ENCODE measurements around the gene KRTAP20-3. TPM values are rescaled to one million over a fixed set of nuclear protein-coding genes. Genes with fewer than 3 reads are reported as not detected.

KRTAP20-3 gene
- total RNA-seq, 1 donor from 2014 or later: not detected

DNA sequence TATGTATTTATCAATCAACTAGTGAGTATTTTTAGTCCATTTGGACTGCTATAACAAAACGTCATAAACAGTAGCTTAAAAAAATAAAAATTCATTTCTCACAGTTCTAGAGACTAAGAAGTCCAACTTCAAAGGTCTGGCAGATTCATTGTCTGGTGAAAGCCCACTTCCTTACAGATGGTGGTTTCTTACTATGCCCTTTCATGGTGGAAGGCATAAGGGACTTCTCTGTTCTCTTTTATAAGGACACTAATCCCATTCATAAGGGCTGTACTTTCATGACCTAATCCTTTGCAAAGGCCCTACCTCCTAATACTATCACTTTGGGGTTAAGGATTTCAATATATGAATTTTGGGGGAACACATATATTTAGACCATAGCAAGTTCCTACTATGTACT lies 37.9 kb downstream of the KRTAP20-3 start:
- ATAC-seq (no peak), DNase-seq (ENCODE audit: low spot score) (no peak)

- ATAC-seq (no peak), DNase-seq (ENCODE audit: low spot score) (no peak)
Measured at GRCh38 chr21:30684506-30684905, 41.8 kb downstream of the KRTAP20-3 start.

GRCh38 chr21:30689822-30690221 lies 47.2 kb downstream of the KRTAP20-3 start:
- ATAC-seq (no peak), DNase-seq (ENCODE audit: low spot score) (no peak)

Other genes starting within 250 kb of the KRTAP20-3 start
- gene KRTAP13-1, start 246.8 kb upstream of the KRTAP20-3 start, total RNA-seq: not detected
- gene KRTAP13-3, start 216.9 kb upstream of the KRTAP20-3 start, total RNA-seq: not detected
- gene KRTAP13-4, start 212.6 kb upstream of the KRTAP20-3 start, total RNA-seq: not detected
- gene KRTAP15-1, start 202.6 kb upstream of the KRTAP20-3 start, total RNA-seq: not detected
- not detected for gene KRTAP19-1, start 162.5 kb upstream of the KRTAP20-3 start, total RNA-seq
- not detected for gene KRTAP19-2, start 155.4 kb upstream of the KRTAP20-3 start, total RNA-seq
- not detected for gene KRTAP19-3, start 150.9 kb upstream of the KRTAP20-3 start, total RNA-seq
- gene KRTAP19-4, start 145.7 kb upstream of the KRTAP20-3 start, total RNA-seq: not detected
- not detected for gene KRTAP19-5, start 140.7 kb upstream of the KRTAP20-3 start, total RNA-seq
- not detected for gene KRTAP19-6, start 101.0 kb upstream of the KRTAP20-3 start, total RNA-seq
- not detected for gene KRTAP19-7, start 81.5 kb upstream of the KRTAP20-3 start, total RNA-seq
- gene KRTAP22-2, start 52.5 kb upstream of the KRTAP20-3 start, total RNA-seq: not detected
- gene KRTAP6-3, start 50.4 kb upstream of the KRTAP20-3 start, total RNA-seq: not detected
- not detected for gene KRTAP6-2, start 44.0 kb upstream of the KRTAP20-3 start, total RNA-seq
- not detected for gene KRTAP22-1, start 41.8 kb upstream of the KRTAP20-3 start, total RNA-seq
- gene KRTAP6-1, start 28.9 kb upstream of the KRTAP20-3 start, total RNA-seq: not detected
- gene KRTAP20-1, start 26.4 kb upstream of the KRTAP20-3 start, total RNA-seq: not detected
- gene KRTAP20-4, start 22.2 kb upstream of the KRTAP20-3 start, total RNA-seq: not detected
- not detected for gene KRTAP20-2, start 7.7 kb upstream of the KRTAP20-3 start, total RNA-seq
- not detected for gene KRTAP21-3, start 75.9 kb downstream of the KRTAP20-3 start, total RNA-seq
- gene KRTAP21-2, start 104.4 kb downstream of the KRTAP20-3 start, total RNA-seq: not detected
- not detected for gene KRTAP21-1, start 112.6 kb downstream of the KRTAP20-3 start, total RNA-seq
- gene KRTAP8-1, start 170.4 kb downstream of the KRTAP20-3 start, total RNA-seq: not detected
- not detected for gene KRTAP7-1, start 186.9 kb downstream of the KRTAP20-3 start, total RNA-seq
- gene KRTAP11-1, start 238.7 kb downstream of the KRTAP20-3 start, total RNA-seq: not detected

Measured in left lobe of liver (tissue), 2 donors.